Ishikawa (cell line): ENCODE data around the gene CALN1.

ENCODE experiments used
- EP300 ChIP-seq: IDR thresholded peaks from 2 replicates; pipeline ENCODE4 v1.6.1; 2012; ENCODE audit warnings: borderline replicate concordance
- NFIC ChIP-seq: IDR thresholded peaks from 2 replicates; pipeline ENCODE4 v1.6.1; 2012
- RAD21 ChIP-seq: IDR thresholded peaks from 2 replicates; pipeline ENCODE4 v1.6.1; 2012; ENCODE audit warnings: low read depth
- TAF1 ChIP-seq: IDR thresholded peaks from 2 replicates; pipeline ENCODE4 v1.6.1; 2012; ENCODE audit warnings: low read depth, mild to moderate bottlenecking
- ZBTB7A ChIP-seq: IDR thresholded peaks from 2 replicates; pipeline ENCODE4 v1.6.1; 2012; ENCODE audit warnings: low read depth
- TF ChIP-seq, protein P1 (sequence below): IDR thresholded peaks from 2 replicates; pipeline ENCODE4 v1.6.1; 2012

DNA sequence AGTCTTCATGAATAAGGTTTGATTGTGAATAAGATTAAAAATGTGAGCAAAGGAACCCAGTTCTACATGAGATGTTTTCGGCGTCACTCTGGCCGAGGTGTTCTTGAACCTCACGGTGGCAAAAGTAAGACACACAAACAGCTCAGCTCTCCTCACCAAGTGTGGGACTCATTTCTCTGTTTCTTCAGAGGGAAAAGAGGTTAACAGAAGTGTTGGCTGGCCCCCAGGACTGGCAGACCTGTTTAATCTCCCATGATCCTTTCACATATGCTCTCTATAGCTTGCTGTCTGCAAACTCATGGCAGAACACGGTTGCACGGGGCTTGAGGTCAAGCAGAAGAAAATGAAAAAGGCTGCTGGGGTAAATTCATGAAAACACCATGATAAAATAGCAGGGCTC, 394.4 kb downstream of the CALN1 start:
- no peak for TF ChIP-seq ZBTB7A
- TF ChIP-seq RAD21 = no peak
- TF ChIP-seq TAF1 = no peak
- TF ChIP-seq EP300 = no peak
- TF ChIP-seq, protein P1, sequence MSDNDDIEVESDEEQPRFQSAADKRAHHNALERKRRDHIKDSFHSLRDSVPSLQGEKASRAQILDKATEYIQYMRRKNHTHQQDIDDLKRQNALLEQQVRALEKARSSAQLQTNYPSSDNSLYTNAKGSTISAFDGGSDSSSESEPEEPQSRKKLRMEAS = no peak
- TF ChIP-seq NFIC = no peak
